Measurements from ENCODE around the gene PDE11A.
A peak's percentile ranks its signal among the peaks of the same experiment; 100 is the strongest.

Gene PDE11A

GRCh38 chr2:177628831-177629230, 443.7 kb downstream of the PDE11A start:
- Mint-ChIP-seq H3K27ac (ENCODE audit: low read depth) (no peak overlapping the region), H3K36me3 (ENCODE audit: insufficient read depth) (no peaks in the 10 kb centered on the region), H3K4me1 (no peaks in the 10 kb centered on the region), H3K9me3 (no peaks in the 10 kb centered on the region), H3K4me3 (no peak overlapping the region), H3K27me3 (peaks cover 55% of the 10 kb centered on the region)
- no peak for ATAC-seq (replicated peaks; ENCODE audit: extremely low read depth, poor library complexity, severe bottlenecking)
- DNase-seq (ENCODE audit: low spot score in 2 of 2): no peak

- ATAC-seq (replicated peaks; ENCODE audit: extremely low read depth, poor library complexity, severe bottlenecking): no peak
- Mint-ChIP-seq H3K27ac (ENCODE audit: low read depth) (no peak overlapping the region), H3K27me3 (peaks cover 40% of the 10 kb centered on the region), H3K36me3 (ENCODE audit: insufficient read depth) (no peaks in the 10 kb centered on the region), H3K4me1 (no peaks in the 10 kb centered on the region), H3K4me3 (no peak overlapping the region), H3K9me3 (no peaks in the 10 kb centered on the region)
- DNase-seq (ENCODE audit: low spot score in 2 of 2): no peak
These were observed 446.6 kb downstream of the PDE11A start for GRCh38 chr2:177625744-177626650.

- H3K27me3 Mint-ChIP-seq: peaks cover 14% of the 10 kb centered on the region
- ATAC-seq (replicated peaks; ENCODE audit: extremely low read depth, poor library complexity, severe bottlenecking) (no peak), DNase-seq (ENCODE audit: low spot score in 2 of 2) (no peak)
- no peaks in the 10 kb centered on the region for H3K9me3 Mint-ChIP-seq
- H3K4me1 Mint-ChIP-seq: peaks cover 7% of the 10 kb centered on the region
- H3K4me3 Mint-ChIP-seq: no peak overlapping the region
- peaks cover 7% of the 10 kb centered on the region for H3K36me3 Mint-ChIP-seq (ENCODE audit: insufficient read depth)
- H3K27ac Mint-ChIP-seq (ENCODE audit: low read depth): no peak overlapping the region
These were observed 450.1 kb downstream of the PDE11A start for GRCh38 chr2:177622521-177622920.

- Mint-ChIP-seq H3K36me3 (ENCODE audit: insufficient read depth) (peaks cover 7% of the 10 kb centered on the region), H3K27ac (ENCODE audit: low read depth) (no peak overlapping the region), H3K4me1 (peaks cover 7% of the 10 kb centered on the region), H3K4me3 (no peak overlapping the region), H3K27me3 (peaks cover 7% of the 10 kb centered on the region), H3K9me3 (no peaks in the 10 kb centered on the region)
- DNase-seq (ENCODE audit: low spot score in 2 of 2) (no peak), ATAC-seq (replicated peaks; ENCODE audit: extremely low read depth, poor library complexity, severe bottlenecking) (no peak)
These were observed 452.6 kb downstream of the PDE11A start for GRCh38 chr2:177619986-177620385.

GRCh38 chr2:177619461-177619860, 453.1 kb downstream of the PDE11A start:
- Mint-ChIP-seq H3K36me3 (ENCODE audit: insufficient read depth) (peaks cover 7% of the 10 kb centered on the region), H3K27ac (ENCODE audit: low read depth) (peak overlapping the region; percentile 99), H3K27me3 (peaks cover 7% of the 10 kb centered on the region), H3K9me3 (no peaks in the 10 kb centered on the region), H3K4me1 (peaks cover 7% of the 10 kb centered on the region), H3K4me3 (peak overlapping the region; percentile 93)
- ATAC-seq (replicated peaks; ENCODE audit: extremely low read depth, poor library complexity, severe bottlenecking) (no peak), DNase-seq (ENCODE audit: low spot score in 2 of 2) (no peak)

- Mint-ChIP-seq H3K36me3 (ENCODE audit: insufficient read depth) (peaks cover 7% of the 10 kb centered on the region), H3K9me3 (no peaks in the 10 kb centered on the region), H3K27me3 (peaks cover 7% of the 10 kb centered on the region), H3K27ac (ENCODE audit: low read depth) (peak overlapping the region; percentile 99), H3K4me1 (peaks cover 7% of the 10 kb centered on the region), H3K4me3 (peak overlapping the region; percentile 93)
- peak; percentile 95 for ATAC-seq (replicated peaks; ENCODE audit: extremely low read depth, poor library complexity, severe bottlenecking)
- DNase-seq (ENCODE audit: low spot score in 2 of 2): peak; percentile 88
These were observed 454.0 kb downstream of the PDE11A start for GRCh38 chr2:177618255-177619253.

- no peaks in the 10 kb centered on the region for H3K9me3 Mint-ChIP-seq
- DNase-seq (ENCODE audit: low spot score in 2 of 2): no peak
- peaks cover 7% of the 10 kb centered on the region for H3K4me1 Mint-ChIP-seq
- peaks cover 7% of the 10 kb centered on the region for H3K27me3 Mint-ChIP-seq
- peaks cover 7% of the 10 kb centered on the region for H3K36me3 Mint-ChIP-seq (ENCODE audit: insufficient read depth)
- no peak for ATAC-seq (replicated peaks; ENCODE audit: extremely low read depth, poor library complexity, severe bottlenecking)
- peak overlapping the region; percentile 93 for H3K4me3 Mint-ChIP-seq
- peak overlapping the region; percentile 99 for H3K27ac Mint-ChIP-seq (ENCODE audit: low read depth)
These were observed 454.7 kb downstream of the PDE11A start for GRCh38 chr2:177617849-177618248.

DNA sequence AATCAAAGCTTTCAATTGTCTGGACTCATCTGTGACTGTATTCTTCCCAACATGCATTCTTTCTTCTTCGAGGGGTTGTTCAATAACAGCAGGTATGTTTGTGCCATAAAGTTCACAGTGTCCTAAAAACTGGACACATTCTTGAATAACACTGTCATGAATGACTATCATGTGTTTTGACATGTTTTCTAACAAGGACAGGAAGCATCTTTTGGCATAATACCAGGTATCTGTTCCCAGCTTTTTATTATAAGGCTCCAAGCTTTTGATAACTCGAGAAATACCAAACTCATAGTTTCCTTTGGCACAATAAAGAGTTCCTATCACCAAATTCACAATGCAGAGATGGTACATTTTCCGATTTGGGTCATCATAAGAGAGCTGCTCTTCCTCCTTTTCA, 455.8 kb downstream of the PDE11A start:
- no peak for ATAC-seq (replicated peaks; ENCODE audit: extremely low read depth, poor library complexity, severe bottlenecking)
- no peak overlapping the region for H3K4me3 Mint-ChIP-seq
- H3K27me3 Mint-ChIP-seq: peaks cover 7% of the 10 kb centered on the region
- peaks cover 7% of the 10 kb centered on the region for H3K36me3 Mint-ChIP-seq (ENCODE audit: insufficient read depth)
- H3K4me1 Mint-ChIP-seq: peaks cover 7% of the 10 kb centered on the region
- no peaks in the 10 kb centered on the region for H3K9me3 Mint-ChIP-seq
- no peak overlapping the region for H3K27ac Mint-ChIP-seq (ENCODE audit: low read depth)
- DNase-seq (ENCODE audit: low spot score in 2 of 2): no peak

- peaks cover 7% of the 10 kb centered on the region for H3K27me3 Mint-ChIP-seq
- no peak for DNase-seq (ENCODE audit: low spot score in 2 of 2)
- H3K27ac Mint-ChIP-seq (ENCODE audit: low read depth): no peak overlapping the region
- H3K9me3 Mint-ChIP-seq: no peaks in the 10 kb centered on the region
- H3K36me3 Mint-ChIP-seq (ENCODE audit: insufficient read depth): peaks cover 7% of the 10 kb centered on the region
- H3K4me3 Mint-ChIP-seq: no peak overlapping the region
- no peak for ATAC-seq (replicated peaks; ENCODE audit: extremely low read depth, poor library complexity, severe bottlenecking)
- H3K4me1 Mint-ChIP-seq: peaks cover 7% of the 10 kb centered on the region
These were observed 456.5 kb downstream of the PDE11A start for GRCh38 chr2:177616066-177616465.

DNA sequence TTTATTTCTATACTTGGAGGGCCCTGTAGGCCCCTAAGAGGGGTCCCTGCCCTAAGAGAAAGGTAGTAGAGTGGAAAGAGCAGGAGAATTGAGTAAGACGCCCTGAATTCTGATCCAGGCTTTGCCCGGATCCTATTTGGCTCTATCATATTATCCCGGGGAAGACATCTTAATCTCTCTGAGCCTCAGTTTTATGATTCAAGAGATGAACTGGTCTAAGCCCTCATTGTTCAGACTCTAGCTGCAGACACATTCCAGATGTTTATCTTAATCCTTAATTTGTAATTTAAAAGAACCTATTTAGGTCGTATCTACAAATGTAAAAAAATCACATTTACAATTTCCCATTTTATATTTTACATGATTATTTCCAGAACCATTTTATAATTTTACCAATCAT, 459.9 kb downstream of the PDE11A start:
- no peak for DNase-seq (ENCODE audit: low spot score in 2 of 2)
- Mint-ChIP-seq H3K4me3 (no peak overlapping the region), H3K36me3 (ENCODE audit: insufficient read depth) (no peaks in the 10 kb centered on the region), H3K4me1 (no peaks in the 10 kb centered on the region), H3K27me3 (peaks cover 22% of the 10 kb centered on the region), H3K27ac (ENCODE audit: low read depth) (no peak overlapping the region), H3K9me3 (no peaks in the 10 kb centered on the region)
- no peak for ATAC-seq (replicated peaks; ENCODE audit: extremely low read depth, poor library complexity, severe bottlenecking)

DNA sequence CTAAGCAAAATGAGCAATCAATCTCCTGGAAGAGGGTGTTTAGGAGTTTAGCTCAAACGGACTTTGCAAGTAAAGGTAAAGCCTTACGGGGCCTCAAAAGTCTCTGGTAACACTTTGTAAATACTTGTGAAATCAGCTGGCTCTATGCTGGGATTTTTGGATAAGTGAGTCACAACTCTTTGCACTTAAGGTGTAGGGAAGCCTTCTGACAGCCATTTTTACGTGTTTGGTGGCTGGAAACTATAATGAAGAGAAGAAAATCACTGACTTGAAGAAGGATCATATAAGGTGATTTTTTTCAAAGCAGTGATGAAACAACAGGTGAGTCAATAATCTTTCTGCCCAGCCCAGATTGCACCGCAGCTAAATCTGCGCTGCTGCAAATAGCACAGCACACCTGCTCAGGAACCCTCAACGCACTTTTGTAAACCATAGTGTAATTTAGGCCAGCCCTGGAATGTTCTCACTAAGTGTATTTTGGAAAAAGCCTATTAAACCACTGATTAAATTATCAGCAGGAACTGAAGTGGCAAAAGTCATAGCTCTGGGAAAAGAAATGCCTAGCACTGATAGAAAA, 461.2 kb downstream of the PDE11A start:
- no peaks in the 10 kb centered on the region for H3K36me3 Mint-ChIP-seq (ENCODE audit: insufficient read depth)
- H3K4me1 Mint-ChIP-seq: no peaks in the 10 kb centered on the region
- H3K27me3 Mint-ChIP-seq: peaks cover 24% of the 10 kb centered on the region
- DNase-seq (ENCODE audit: low spot score in 2 of 2) (no peak), ATAC-seq (replicated peaks; ENCODE audit: extremely low read depth, poor library complexity, severe bottlenecking) (no peak)
- no peak overlapping the region for H3K4me3 Mint-ChIP-seq
- no peaks in the 10 kb centered on the region for H3K9me3 Mint-ChIP-seq
- no peak overlapping the region for H3K27ac Mint-ChIP-seq (ENCODE audit: low read depth)

DNA sequence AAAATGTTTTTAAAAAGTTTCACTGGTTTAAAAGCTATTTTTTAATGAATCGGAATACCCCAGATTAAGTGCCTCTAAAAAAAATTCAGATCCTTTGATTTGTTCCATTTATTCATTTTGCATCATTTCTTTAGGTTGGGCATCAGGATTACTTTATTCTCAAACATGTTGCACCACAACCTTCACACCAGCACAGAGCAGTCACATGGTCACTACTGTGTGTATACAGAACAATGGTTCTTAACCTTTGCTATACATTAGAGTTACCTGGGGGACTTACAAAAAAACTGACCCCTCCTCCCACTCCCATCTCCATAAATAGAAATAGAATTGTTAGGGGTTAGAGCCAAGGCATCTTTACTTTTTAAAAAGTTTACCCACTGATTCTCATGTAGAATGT, 461.8 kb downstream of the PDE11A start:
- H3K27ac Mint-ChIP-seq (ENCODE audit: low read depth): no peak overlapping the region
- DNase-seq (ENCODE audit: low spot score in 2 of 2) (no peak), ATAC-seq (replicated peaks; ENCODE audit: extremely low read depth, poor library complexity, severe bottlenecking) (no peak)
- no peak overlapping the region for H3K4me3 Mint-ChIP-seq
- no peaks in the 10 kb centered on the region for H3K36me3 Mint-ChIP-seq (ENCODE audit: insufficient read depth)
- H3K27me3 Mint-ChIP-seq: peaks cover 20% of the 10 kb centered on the region
- H3K4me1 Mint-ChIP-seq: no peaks in the 10 kb centered on the region
- no peaks in the 10 kb centered on the region for H3K9me3 Mint-ChIP-seq
